Subcutaneous adipose tissue (tissue), 4 donors: ENCODE measurements around the gene CHD6. TPM values are rescaled to one million over a fixed set of nuclear protein-coding genes. Genes with fewer than 3 reads are reported as not detected.

Experiments
- CTCF ChIP-seq: fragments of 450-650 bp; IDR thresholded peaks from one replicate; pipeline ENCODE4 v1.5.1; 2016; ENCODE audit warnings: low read depth, mild to moderate bottlenecking, control low read depth, antibody characterized with exemption, moderate library complexity
- total RNA-seq, 4 donors: library from RNA; depleted of rRNA; stranded (reverse); fragments of >200 nt; gene quantifications; one replicate each; pipeline ENCODE4 v1.1.0, GENCODE V29; 2016

Gene CHD6
- total RNA-seq, 4 donors from 2014 or later = 31.5 to 47.4 (median 37.9) TPM

- no peak for TF ChIP-seq CTCF
Observed at GRCh38 chr20:41392871-41393704, 225.1 kb downstream of the CHD6 start.

- no peak for TF ChIP-seq CTCF
Observed at GRCh38 chr20:41392295-41392694, 225.9 kb downstream of the CHD6 start.

- TF ChIP-seq CTCF = no peak
Observed at GRCh38 chr20:41391587-41392001, 226.6 kb downstream of the CHD6 start.

GRCh38 chr20:41390889-41391288, 227.3 kb downstream of the CHD6 start:
- no peak for TF ChIP-seq CTCF

- no peak for TF ChIP-seq CTCF
Observed at GRCh38 chr20:41387444-41387851, 230.7 kb downstream of the CHD6 start.

GRCh38 chr20:41386502-41387427, 231.4 kb downstream of the CHD6 start:
- no peak for TF ChIP-seq CTCF

GRCh38 chr20:41382791-41383305, 235.3 kb downstream of the CHD6 start:
- TF ChIP-seq CTCF = no peak
